HepG2 (cell line): ENCODE measurements around the gene FBF1. TPM values are rescaled to one million over a fixed set of nuclear protein-coding genes. Genes with fewer than 3 reads are reported as not detected.

ENCODE experiments used
- CHCHD3 ChIP-seq: sonication (generic); formaldehyde crosslinking; IDR thresholded peaks from 2 replicates; pipeline ENCODE4 v1.8.0; 2022; ENCODE audit warnings: mild to moderate bottlenecking, missing genetic modification reagents, moderate library complexity
- FOXK2 ChIP-seq: fragments of 450-650 bp; IDR thresholded peaks from 2 replicates; pipeline ENCODE4 v1.6.1; 2016
- HOXA3 ChIP-seq: sonication (generic); formaldehyde crosslinking; IDR thresholded peaks from 2 replicates; pipeline ENCODE4 v1.5.0; 2020; ENCODE audit warnings: missing genetic modification reagents
- ISX ChIP-seq: sonication (generic); formaldehyde crosslinking; conservative IDR thresholded peaks from 2 replicates; pipeline ENCODE4 v1.5.0; 2020; ENCODE audit warnings: missing genetic modification reagents
- KLF11 ChIP-seq: IDR thresholded peaks from 2 replicates; pipeline ENCODE4 v1.6.1; 2016; ENCODE audit warnings: missing compliant biosample characterization
- KLF13 ChIP-seq: sonication (generic); formaldehyde crosslinking; IDR thresholded peaks from 2 replicates; pipeline ENCODE4 v1.4.0; 2020; ENCODE audit warnings: mild to moderate bottlenecking, missing genetic modification reagents
- KLF15 ChIP-seq: sonication (generic); formaldehyde crosslinking; IDR thresholded peaks from 2 replicates; pipeline ENCODE4 v1.8.1; 2023; ENCODE audit warnings: borderline replicate concordance, mild to moderate bottlenecking, inconsistent platforms, missing genetic modification reagents, mixed read lengths
- MAFK ChIP-seq, 2 experiments: IDR thresholded peaks in 1 of 2; conservative IDR thresholded peaks in 1 of 2; 2 replicates each; pipeline ENCODE4 v1.6.1; 2011; ENCODE audit warnings: improper control_type of control experiment in 2 of 2, low read length in 2 of 2
- PHF20 ChIP-seq: sonication (generic); formaldehyde crosslinking; IDR thresholded peaks from 2 replicates; pipeline ENCODE4 v1.5.0; 2020; ENCODE audit warnings: mild to moderate bottlenecking, missing genetic modification reagents
- POLR2AphosphoS5 ChIP-seq: IDR thresholded peaks from 2 replicates; pipeline ENCODE4 v1.6.1; 2012; ENCODE audit warnings: low read depth, low read length
- PRPF4 ChIP-seq: fragments of 200-400 bp; formaldehyde crosslinking; IDR thresholded peaks from 2 replicates; pipeline ENCODE4 v1.6.1; 2016; ENCODE audit warnings: low read length, low read depth; ENCODE audit not compliant: poor library complexity, severe bottlenecking
- RBM22 ChIP-seq: fragments of 200-400 bp; formaldehyde crosslinking; optimal IDR thresholded peaks from 2 replicates; pipeline ENCODE3; 2017; ENCODE audit warnings: mild to moderate bottlenecking, low read length, moderate library complexity
- REPIN1 ChIP-seq: sonication (generic); formaldehyde crosslinking; IDR thresholded peaks from 2 replicates; pipeline ENCODE4 v1.8.0; 2022; ENCODE audit warnings: missing genetic modification reagents, low read depth, mild to moderate bottlenecking, borderline replicate concordance
- SRF ChIP-seq: IDR thresholded peaks from 2 replicates; pipeline ENCODE4 v1.6.1; 2011; ENCODE audit warnings: mild to moderate bottlenecking, low read depth, low read length, moderate library complexity
- THYN1 ChIP-seq: sonication (generic); formaldehyde crosslinking; IDR thresholded peaks from 2 replicates; pipeline ENCODE4 v1.8.1; 2023; ENCODE audit warnings: low read depth, mild to moderate bottlenecking, moderate library complexity, missing genetic modification reagents, borderline replicate concordance
- WIZ ChIP-seq: sonication (generic); formaldehyde crosslinking; IDR thresholded peaks from 2 replicates; pipeline ENCODE4 v1.5.1; 2020; ENCODE audit warnings: mild to moderate bottlenecking, missing genetic modification reagents
- ZBTB7A ChIP-seq: sonication (generic); formaldehyde crosslinking; IDR thresholded peaks from 2 replicates; pipeline ENCODE4 v1.8.0; 2022; ENCODE audit warnings: mild to moderate bottlenecking, missing genetic modification reagents
- ZBTB7B ChIP-seq: sonication (generic); formaldehyde crosslinking; IDR thresholded peaks from 2 replicates; pipeline ENCODE4 v1.4.0; 2020; ENCODE audit warnings: missing genetic modification reagents
- ZFP36 ChIP-seq: fragments of 150-350 bp; IDR thresholded peaks from 2 replicates; pipeline ENCODE4 v1.6.1; 2018; ENCODE audit warnings: borderline replicate concordance, low read length, low read depth; ENCODE audit not compliant: partially characterized antibody
- ZKSCAN8 ChIP-seq: IDR thresholded peaks from 2 replicates; pipeline ENCODE4 v1.6.1; 2016; ENCODE audit warnings: borderline replicate concordance, missing genetic modification reagents, missing compliant biosample characterization
- ZNF235 ChIP-seq: sonication (generic); formaldehyde crosslinking; IDR thresholded peaks from 2 replicates; pipeline ENCODE4 v1.8.1; 2023; ENCODE audit warnings: mild to moderate bottlenecking, missing genetic modification reagents, borderline replicate concordance
- ZNF335 ChIP-seq: sonication (generic); formaldehyde crosslinking; IDR thresholded peaks from 2 replicates; pipeline ENCODE4 v1.4.0; 2020; ENCODE audit warnings: missing genetic modification reagents
- ZNF569 ChIP-seq: sonication (generic); formaldehyde crosslinking; IDR thresholded peaks from 2 replicates; pipeline ENCODE4 v1.5.0; 2020; ENCODE audit warnings: mild to moderate bottlenecking, missing genetic modification reagents, moderate library complexity, borderline replicate concordance
- ZNF713 ChIP-seq: sonication (generic); formaldehyde crosslinking; IDR thresholded peaks from 2 replicates; pipeline ENCODE4 v1.4.0; 2020; ENCODE audit warnings: mild to moderate bottlenecking, missing genetic modification reagents
- polyA plus RNA-seq, 8 experiments: library from polyadenylated mRNA; depleted of rRNA in 3 of 8; stranded (reverse) in 7 of 8; unstranded in 1 of 8; fragments of >200 nt; fragmentation: Illumina TruSeq in 4 of 8; extraction: Trizol in 4 of 8; gene quantifications; 2 replicates each; pipeline versions ENCODE4 v1.2.1 to v1.2.3, GENCODE V29; 2011 to 2016; ENCODE audit warnings: low read depth in 4 of 8, missing spikeins in 1 of 8, mixed read lengths in 1 of 8; ENCODE audit not compliant: insufficient read depth in 1 of 8
- total RNA-seq, 5 experiments: library from RNA; depleted of rRNA; stranded (reverse); fragments of >200 nt; fragmentation: Illumina TruSeq; extraction: Trizol; gene quantifications; 2 replicates each; pipeline ENCODE4 v1.2.3, GENCODE V29; 2016; ENCODE audit warnings: low read depth in 1 of 5
- TF ChIP-seq, protein P1 (sequence below): sonication (generic); formaldehyde crosslinking; IDR thresholded peaks from 2 replicates; pipeline ENCODE4 v1.4.0; 2020; ENCODE audit warnings: missing genetic modification reagents
- TF ChIP-seq, protein P2 (sequence below): sonication (generic); formaldehyde crosslinking; IDR thresholded peaks from 2 replicates; pipeline ENCODE4 v1.4.0; 2020; ENCODE audit warnings: mild to moderate bottlenecking, missing genetic modification reagents
- TF ChIP-seq, protein P3 (sequence below): sonication (generic); formaldehyde crosslinking; IDR thresholded peaks from 2 replicates; pipeline ENCODE4 v1.5.1; 2020; ENCODE audit warnings: mild to moderate bottlenecking, moderate library complexity, missing genetic modification reagents

FBF1 gene
- total and polyA plus RNA-seq, 2 of the 13 experiments (the other 11 are each of a cell fraction or from before 2014, with no cell fraction given): 2.4 to 8.1 TPM

DNA sequence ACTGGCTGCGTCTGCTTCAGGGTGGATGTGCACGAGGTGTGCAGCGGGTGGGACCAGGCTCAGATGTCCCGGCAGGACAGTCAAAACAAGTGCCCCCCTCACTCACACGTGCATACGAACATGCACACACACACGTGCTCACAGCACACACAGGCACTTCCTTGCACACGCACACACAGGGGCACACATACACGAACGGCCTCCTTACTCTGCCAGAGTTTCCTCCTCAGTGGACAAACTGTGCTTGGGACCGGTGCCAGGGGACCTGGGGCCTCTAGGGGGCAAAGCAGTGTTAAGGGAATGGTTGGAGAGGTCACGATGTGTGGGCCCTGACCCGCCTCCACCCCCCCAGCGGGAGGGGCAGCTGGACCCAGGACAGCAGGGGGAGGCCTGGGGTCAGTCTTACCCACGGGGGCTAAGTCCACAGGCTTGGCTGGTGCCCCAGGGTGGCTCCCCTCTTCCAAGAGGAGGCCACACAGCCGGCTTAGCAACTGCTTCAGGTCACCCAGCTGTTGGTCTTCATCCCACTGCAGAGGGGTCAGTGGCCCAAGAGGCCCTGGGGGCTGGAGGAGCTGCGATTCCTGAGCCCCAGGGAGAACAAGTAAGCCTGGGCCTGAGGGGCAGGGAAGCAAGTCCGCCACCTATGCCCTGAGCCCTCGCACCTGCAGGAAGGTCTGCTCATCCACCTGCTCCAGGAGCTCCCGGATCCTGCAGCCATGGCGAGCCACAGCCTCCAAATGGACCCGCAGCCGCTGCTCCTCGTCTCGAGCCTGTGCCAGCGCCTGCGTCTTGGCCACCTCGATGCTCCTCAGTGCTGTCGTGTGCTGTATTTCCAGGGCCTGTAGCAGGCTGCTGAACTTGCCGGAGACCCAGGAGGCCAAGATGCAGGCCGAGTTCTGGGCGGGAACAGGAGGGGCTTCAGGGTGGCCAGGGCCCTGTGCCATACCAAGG is 49.0 kb downstream of the FBF1 start (continued):
- TF ChIP-seq ZBTB7A (CRISPR knock-in tag) (peak; percentile 94; the same call in 1 of the 2 replicates), PHF20 (peak; percentile 37; the same call in 1 of the 2 replicates), ISX (CRISPR knock-in tag) (peak; percentile 74; the same call in 1 of the 2 replicates), REPIN1 (CRISPR knock-in tag) (peak; percentile 65; the same call in 1 of the 2 replicates), FOXK2 (no peak), SRF (no peak), RBM22 (no peak), WIZ (CRISPR knock-in tag) (no peak; the same call in 1 of the 2 replicates), KLF11 (peak; percentile 87; the same call in 1 of the 2 replicates), HOXA3 (CRISPR knock-in tag) (peak; percentile 51), ZFP36 (no peak), ZKSCAN8 (CRISPR knock-in tag) (peak; percentile 5; the same call in 1 of the 2 replicates), THYN1 (CRISPR knock-in tag) (no peak), KLF15 (CRISPR knock-in tag) (no peak), KLF13 (CRISPR knock-in tag) (no peak; the same call in 1 of the 2 replicates), MAFK (conservative IDR thresholded peaks at IDR 0.05 in 1 of 2, IDR thresholded peaks at IDR 0.05 in 1 of 2; ENCODE audit: low read length in 2 of 2) (no peak), ZNF335 (CRISPR knock-in tag) (peak; percentile 75; the same call in 1 of the 2 replicates), PRPF4 (no peak), ZBTB7B (CRISPR knock-in tag) (peak; percentile 93), ZNF235 (CRISPR knock-in tag) (no peak), POLR2AphosphoS5 (no peak; the same call in 1 of the 2 replicates), ZNF713 (no peak), CHCHD3 (CRISPR knock-in tag) (no peak), ZNF569 (CRISPR knock-in tag) (0 out of 2 replicates have a peak, but pooled peaks have one; percentile 10)
- TF ChIP-seq, protein P1, sequence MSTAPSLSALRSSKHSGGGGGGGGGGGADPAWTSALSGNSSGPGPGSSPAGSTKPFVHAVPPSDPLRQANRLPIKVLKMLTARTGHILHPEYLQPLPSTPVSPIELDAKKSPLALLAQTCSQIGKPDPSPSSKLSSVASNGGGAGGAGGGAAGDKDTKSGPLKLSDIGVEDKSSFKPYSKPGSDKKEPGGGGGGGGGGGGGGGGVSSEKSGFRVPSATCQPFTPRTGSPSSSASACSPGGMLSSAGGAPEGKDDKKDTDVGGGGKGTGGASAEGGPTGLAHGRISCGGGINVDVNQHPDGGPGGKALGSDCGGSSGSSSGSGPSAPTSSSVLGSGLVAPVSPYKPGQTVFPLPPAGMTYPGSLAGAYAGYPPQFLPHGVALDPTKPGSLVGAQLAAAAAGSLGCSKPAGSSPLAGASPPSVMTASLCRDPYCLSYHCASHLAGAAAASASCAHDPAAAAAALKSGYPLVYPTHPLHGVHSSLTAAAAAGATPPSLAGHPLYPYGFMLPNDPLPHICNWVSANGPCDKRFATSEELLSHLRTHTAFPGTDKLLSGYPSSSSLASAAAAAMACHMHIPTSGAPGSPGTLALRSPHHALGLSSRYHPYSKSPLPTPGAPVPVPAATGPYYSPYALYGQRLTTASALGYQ: peak; percentile 87
- TF ChIP-seq, protein P2, sequence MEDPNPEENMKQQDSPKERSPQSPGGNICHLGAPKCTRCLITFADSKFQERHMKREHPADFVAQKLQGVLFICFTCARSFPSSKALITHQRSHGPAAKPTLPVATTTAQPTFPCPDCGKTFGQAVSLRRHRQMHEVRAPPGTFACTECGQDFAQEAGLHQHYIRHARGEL: no peak
- TF ChIP-seq, protein P3, sequence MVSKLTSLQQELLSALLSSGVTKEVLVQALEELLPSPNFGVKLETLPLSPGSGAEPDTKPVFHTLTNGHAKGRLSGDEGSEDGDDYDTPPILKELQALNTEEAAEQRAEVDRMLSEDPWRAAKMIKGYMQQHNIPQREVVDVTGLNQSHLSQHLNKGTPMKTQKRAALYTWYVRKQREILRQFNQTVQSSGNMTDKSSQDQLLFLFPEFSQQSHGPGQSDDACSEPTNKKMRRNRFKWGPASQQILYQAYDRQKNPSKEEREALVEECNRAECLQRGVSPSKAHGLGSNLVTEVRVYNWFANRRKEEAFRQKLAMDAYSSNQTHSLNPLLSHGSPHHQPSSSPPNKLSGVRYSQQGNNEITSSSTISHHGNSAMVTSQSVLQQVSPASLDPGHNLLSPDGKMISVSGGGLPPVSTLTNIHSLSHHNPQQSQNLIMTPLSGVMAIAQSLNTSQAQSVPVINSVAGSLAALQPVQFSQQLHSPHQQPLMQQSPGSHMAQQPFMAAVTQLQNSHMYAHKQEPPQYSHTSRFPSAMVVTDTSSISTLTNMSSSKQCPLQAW (CRISPR knock-in tag): no peak
